GM18951 (cell line): ENCODE measurements around the gene SORBS1.

Experiments
- POLR2A ChIP-seq: IDR thresholded peaks from 4 replicates; pipeline ENCODE4 v1.6.1; 2011; ENCODE audit warnings: mild to moderate bottlenecking; ENCODE audit not compliant: insufficient read length, insufficient read depth; ENCODE audit errors: extremely low read depth
- in situ Hi-C: fragments of 300-500 bp; cut with MboI; formaldehyde crosslinking; loops from one replicate; pipeline ENCODE4 v1.12.0; 2022; ENCODE audit warnings: low sequenced_read_pairs, mixed read lengths, inconsistent platforms; ENCODE audit not compliant: unreplicated experiment

SORBS1 gene

GRCh38 chr10:95428701-95429100 lies 132.5 kb downstream of the SORBS1 start:
- no peak for TF ChIP-seq POLR2A
- in situ Hi-C loops: no loop called here

GRCh38 chr10:95426482-95426881 lies 134.7 kb downstream of the SORBS1 start:
- no peak for TF ChIP-seq POLR2A
- in situ Hi-C loops: no loop called here

- TF ChIP-seq POLR2A: no peak
- in situ Hi-C loops: no loop called here
Observed at GRCh38 chr10:95425592-95426465, 135.3 kb downstream of the SORBS1 start.

- in situ Hi-C loops: no loop called here
- no peak for TF ChIP-seq POLR2A
Observed at GRCh38 chr10:95423164-95424005, 137.8 kb downstream of the SORBS1 start.

GRCh38 chr10:95422233-95422632 lies 138.9 kb downstream of the SORBS1 start:
- no peak for TF ChIP-seq POLR2A
- in situ Hi-C loops: no loop called here

GRCh38 chr10:95421782-95422181 lies 139.4 kb downstream of the SORBS1 start:
- no peak for TF ChIP-seq POLR2A
- in situ Hi-C loops: no loop called here

- in situ Hi-C loops: no loop called here
- no peak for TF ChIP-seq POLR2A
Observed at GRCh38 chr10:95419399-95419798, 141.8 kb downstream of the SORBS1 start.

- in situ Hi-C loops: no loop called here
- TF ChIP-seq POLR2A: no peak
Observed at GRCh38 chr10:95416973-95417372, 144.2 kb downstream of the SORBS1 start.

- no peak for TF ChIP-seq POLR2A
- in situ Hi-C loops: no loop called here
Observed at GRCh38 chr10:95416270-95416669, 144.9 kb downstream of the SORBS1 start.

- no peak for TF ChIP-seq POLR2A
- in situ Hi-C loops: no loop called here
Observed at GRCh38 chr10:95415621-95416031, 145.5 kb downstream of the SORBS1 start.

GRCh38 chr10:95414844-95415485 lies 146.2 kb downstream of the SORBS1 start:
- TF ChIP-seq POLR2A: no peak
- in situ Hi-C loops: no loop called here

GRCh38 chr10:95414016-95414830 lies 146.9 kb downstream of the SORBS1 start:
- in situ Hi-C loops: no loop called here
- no peak for TF ChIP-seq POLR2A
